SKM-1 treated with dmso at 0.1 percent for 144 hours (cell line): ENCODE results near the gene MRPL18.
"Not testable (repeated sequence)": the region's sequence is repeated elsewhere in the genome, so short reads cannot be mapped to it uniquely, and the experiment has no call there.

Source experiments
- DNase-seq: peaks from one replicate; lab custom pipeline; 2025; ENCODE audit not compliant: unreplicated experiment; lab: John Stamatoyannopoulos, UW

The MRPL18 gene

GRCh38 chr6:159772196-159772595 is 18.1 kb upstream of the MRPL18 start:
- DNase-seq, result no peak

GRCh38 chr6:159777240-159777904 is 12.9 kb upstream of the MRPL18 start:
- DNase-seq, result no peak

- no peak for DNase-seq
These were observed 12.1 kb upstream of the MRPL18 start for GRCh38 chr6:159778131-159778530.

- DNase-seq, result no peak
These were observed 11.6 kb upstream of the MRPL18 start for GRCh38 chr6:159778542-159779103.

GRCh38 chr6:159788276-159788675 is 2.0 kb upstream of the MRPL18 start:
- DNase-seq, result no peak

- no peak for DNase-seq
These were observed 1.4 kb upstream of the MRPL18 start for GRCh38 chr6:159788753-159789376.

- DNase-seq, result peak; percentile 99
These were observed 704 bp upstream of the MRPL18 start, which contains the start of gene TCP1 for GRCh38 chr6:159789377-159790148. TCP1 (minus strand) TSS chr6:159789602; CDS start chr6:159789468, 134 bp downstream.

GRCh38 chr6:159790956-159791598 is 810 bp downstream of the MRPL18 start:
- no peak for DNase-seq

- not testable (repeated sequence) for DNase-seq
These were observed 4.7 kb downstream of the MRPL18 start for GRCh38 chr6:159794976-159795375.

GRCh38 chr6:159797554-159797953 is 7.3 kb downstream of the MRPL18 start:
- DNase-seq, result no peak

- no peak for DNase-seq
These were observed 10.0 kb downstream of the MRPL18 start, which contains the start of gene PNLDC1 for GRCh38 chr6:159800141-159800865. PNLDC1 (plus strand) TSS chr6:159800276; CDS start chr6:159800308, 32 bp downstream.

GRCh38 chr6:159801935-159802334 is 11.7 kb downstream of the MRPL18 start:
- peak; percentile 81 for DNase-seq

- no peak for DNase-seq
These were observed 14.2 kb downstream of the MRPL18 start for GRCh38 chr6:159804504-159804903.

- peak; percentile 75 for DNase-seq
These were observed 15.3 kb downstream of the MRPL18 start for GRCh38 chr6:159805440-159806020.

- DNase-seq, result peak; percentile 81
These were observed 15.8 kb downstream of the MRPL18 start for GRCh38 chr6:159806021-159806458.

- DNase-seq, result no peak
These were observed 17.0 kb downstream of the MRPL18 start for GRCh38 chr6:159807150-159807858.

- DNase-seq, result no peak
These were observed 18.4 kb downstream of the MRPL18 start for GRCh38 chr6:159808647-159809046.

- DNase-seq, result no peak
These were observed 18.9 kb downstream of the MRPL18 start for GRCh38 chr6:159809149-159809548.

- DNase-seq, result no peak
These were observed 23.5 kb downstream of the MRPL18 start for GRCh38 chr6:159813781-159814180.
